Stimulated activated CD4-positive, alpha-beta T cell treated with anti-CD3 and anti-CD28 coated beads, Interleukin-4, amount 100 ng/mL, for 1 hour (primary cell): ENCODE data around the gene PLEKHH1.

ENCODE experiments used
- DNase-seq: peaks from one replicate; pipeline ENCODE4 v3.0.0-alpha.2; 2020

The PLEKHH1 gene

GRCh38 chr14:67636361-67636919 is 103.3 kb downstream of the PLEKHH1 start:
- DNase-seq, result no peak

GRCh38 chr14:67638642-67639041 is 105.6 kb downstream of the PLEKHH1 start:
- DNase-seq, result no peak
